Endothelial cell of umbilical vein (primary cell): Measurements from ENCODE around the gene AKTIP. TPM values are rescaled to one million over a fixed set of nuclear protein-coding genes. Genes with fewer than 3 reads are reported as not detected.

Experiments used
- BruUV-seq: library from RNA; stranded (reverse); fragments of 400-500 nt; replicated peaks from 2 replicates; lab custom pipeline; 2021; lab: Mats Ljungman, UMichigan
- CTCF ChIA-PET: fragments of 300-600, 350-600 bp; sonication (Branson Sonifier 250); formaldehyde crosslinking; loops from one replicate; lab custom pipeline; 2021; ENCODE audit warnings: antibody characterized with exemption, inconsistent platforms; lab: Charles Lee
- POLR2A ChIA-PET: fragments of 300-600, 350-600 bp; sonication (Branson Sonifier 250); formaldehyde crosslinking; loops from one replicate; lab custom pipeline; 2021; ENCODE audit warnings: antibody characterized with exemption, inconsistent platforms; lab: Charles Lee
- DNase-seq: peaks from one replicate; pipeline ENCODE4 v3.0.0-alpha.2; 2011; ENCODE audit warnings: low read depth, low spot score
- FAIRE-seq: peaks from 2 replicates; lab custom pipeline; 2011; peaks lifted over from hg19 to GRCh38; lab: Jason Lieb, UNC
- H2AFZ ChIP-seq: 2 replicates; pipeline ENCODE4 v1.6.0; 2012; ENCODE audit warnings: low read depth, low read length, control low read depth, inconsistent platforms
- H3K27ac ChIP-seq: 2 replicates; pipeline ENCODE4 v1.5.1; 2011; ENCODE audit warnings: low read depth, mild to moderate bottlenecking, control low read depth, low read length, moderate library complexity; ENCODE audit not compliant: insufficient read depth
- H3K27me3 ChIP-seq, 2 experiments: 2 replicates each; pipeline versions ENCODE4 v1.6.0 to v1.6.1; 2011; ENCODE audit warnings: low read length in 2 of 2, mixed read lengths in 1 of 2; ENCODE audit not compliant: control insufficient read depth in 2 of 2, insufficient read depth in 2 of 2
- H3K36me3 ChIP-seq, 2 experiments: 2 replicates in 1 of 2; 3 replicates in 1 of 2; pipeline ENCODE4 v1.5.1; 2011; ENCODE audit warnings: low read length in 2 of 2, mild to moderate bottlenecking in 1 of 2, moderate library complexity in 1 of 2; ENCODE audit not compliant: control insufficient read depth in 2 of 2, insufficient read depth in 2 of 2; ENCODE audit errors: extremely low read depth in 1 of 2
- H3K4me1 ChIP-seq: 3 replicates; pipeline ENCODE4 v1.5.1; 2011; ENCODE audit warnings: mild to moderate bottlenecking, low read length; ENCODE audit not compliant: control insufficient read depth, insufficient read depth; ENCODE audit errors: extremely low read depth
- H3K4me2 ChIP-seq: 2 replicates; pipeline ENCODE4 v1.6.1; 2011; ENCODE audit warnings: low read length, control low read depth, mixed read lengths; ENCODE audit not compliant: insufficient read depth
- H3K4me3 ChIP-seq, 3 experiments: fragments of 200-600 bp in 1 of 3; sonication (generic), shearing (Covaris generic) in 1 of 3; replicated peaks in 1 of 3; 2 replicates each; pipeline ENCODE4 v1.5.1; 2011 to 2016; ENCODE audit warnings: control low read depth in 3 of 3, low read length in 3 of 3, mild to moderate bottlenecking in 2 of 3, inconsistent platforms in 1 of 3, low read depth in 1 of 3, moderate library complexity in 1 of 3; ENCODE audit not compliant: insufficient read depth in 1 of 3
- H3K79me2 ChIP-seq: 2 replicates; pipeline ENCODE4 v1.6.0; 2012; ENCODE audit warnings: low read length, inconsistent platforms; ENCODE audit not compliant: control insufficient read depth, insufficient read depth
- H3K9ac ChIP-seq: replicated peaks from 2 replicates; pipeline ENCODE3; 2011; ENCODE audit warnings: low read length, control low read depth; ENCODE audit not compliant: insufficient read depth; ENCODE audit errors: extremely low read depth
- H3K9me1 ChIP-seq: replicated peaks from 3 replicates; pipeline ENCODE4 v1.6.0; 2011; ENCODE audit warnings: mild to moderate bottlenecking, low read length; ENCODE audit not compliant: control insufficient read depth, insufficient read depth; ENCODE audit errors: extremely low read depth
- H3K9me3 ChIP-seq: replicated peaks from 2 replicates; pipeline ENCODE4 v1.5.1; 2012; ENCODE audit warnings: low read length, inconsistent platforms; ENCODE audit not compliant: control insufficient read depth, insufficient read depth
- H4K20me1 ChIP-seq: replicated peaks from 2 replicates; pipeline ENCODE3; 2011; ENCODE audit warnings: mild to moderate bottlenecking, low read length; ENCODE audit not compliant: control insufficient read depth, insufficient read depth; ENCODE audit errors: extremely low read depth
- CTCF ChIP-seq, 2 donors: IDR thresholded peaks; 1 replicate in 1 of 2; 2 replicates in 1 of 2; pipeline ENCODE4 v1.5.1; 2011; ENCODE audit warnings: low read length in 2 of 2, mild to moderate bottlenecking in 2 of 2, moderate library complexity in 2 of 2, control low read depth in 1 of 2, inconsistent platforms in 1 of 2, low read depth in 1 of 2; ENCODE audit not compliant: insufficient read depth in 1 of 2; ENCODE audit errors: extremely low read depth in 1 of 2
- EZH2 ChIP-seq: IDR thresholded peaks from 2 replicates; pipeline ENCODE4 v1.6.1; 2012; ENCODE audit warnings: borderline replicate concordance, low read depth, mild to moderate bottlenecking, moderate library complexity, low read length, inconsistent platforms; ENCODE audit not compliant: severe bottlenecking
- FOS ChIP-seq: IDR thresholded peaks from 2 replicates; pipeline ENCODE4 v1.6.1; 2011; ENCODE audit warnings: mild to moderate bottlenecking, low read length, moderate library complexity, borderline replicate concordance; ENCODE audit not compliant: insufficient read depth
- GATA2 ChIP-seq: IDR thresholded peaks from 2 replicates; pipeline ENCODE4 v1.7.0; 2011; ENCODE audit warnings: low read depth, mild to moderate bottlenecking, moderate library complexity, mixed read lengths, low read length; ENCODE audit not compliant: insufficient read length, insufficient read depth
- JUN ChIP-seq: IDR thresholded peaks from 2 replicates; pipeline ENCODE4 v1.6.1; 2011; ENCODE audit warnings: borderline replicate concordance, low read depth; ENCODE audit not compliant: insufficient read length, insufficient read depth
- MAX ChIP-seq: IDR thresholded peaks from 2 replicates; pipeline ENCODE4 v1.6.1; 2011; ENCODE audit not compliant: insufficient read depth, insufficient read length
- MYC ChIP-seq: IDR thresholded peaks from one replicate; pipeline ENCODE4 v1.6.1; 2011; ENCODE audit warnings: mild to moderate bottlenecking, low read depth, low read length
- POLR2A ChIP-seq: IDR thresholded peaks from 2 replicates; pipeline ENCODE4 v1.6.1; 2012; ENCODE audit warnings: low read depth, mild to moderate bottlenecking, control low read depth, low read length
- POLR2AphosphoS5 ChIP-seq: IDR thresholded peaks from 2 replicates; pipeline ENCODE4 v1.6.1; 2012; ENCODE audit warnings: low read depth, mild to moderate bottlenecking, control low read depth, low read length, moderate library complexity; ENCODE audit not compliant: insufficient read depth
- dilution Hi-C: fragments of 300-500 bp; cut with MboI; formaldehyde crosslinking; loops from one replicate; pipeline ENCODE4 v1.15.0; 2019; ENCODE audit warnings: low sequenced_read_pairs; ENCODE audit not compliant: extremely low pct_ligation_motif_present
- intact Hi-C: fragments of 100-400 bp; cut with micrococcal nuclease; formaldehyde crosslinking; loops from one replicate; pipeline ENCODE4 v1.10.0; 2022
- polyA plus RNA-seq, 4 experiments: library from polyadenylated mRNA; depleted of rRNA in 3 of 4; stranded (reverse) in 3 of 4; unstranded in 1 of 4; fragments of >200 nt; gene quantifications; 2 replicates each; pipeline versions ENCODE4 v1.2.1 to v1.2.3, GENCODE V29; 2011 to 2012; ENCODE audit warnings: missing spikeins in 1 of 4
- total RNA-seq: library from RNA; stranded (reverse); gene quantifications from 2 replicates; pipeline ENCODE4 v1.2.3, GENCODE V29; 2021

AKTIP gene
- total and polyA plus RNA-seq, 2 donors (not counting 3 experiments of a cell fraction or from before 2014, with no cell fraction given) = 25.1 to 32.7 TPM

- dilution Hi-C loops = no loop called here
- no peaks in the 10 kb centered on the region for H3K9me3 ChIP-seq
- TSS peak; percentile 95 for BruUV-seq
- ChIA-PET CTCF (interaction anchor here (0.7 to 2.3 kb wide), 5 partner anchors 9 to 42 kb away, joined by 3 to 13 read pairs (median 6); no protein-coding TSS in a partner anchor), POLR2A (interaction anchor here (1.6 kb wide), 1 partner anchor 15 kb away, joined by 5 read pairs; no protein-coding TSS in a partner anchor)
- no peaks in the 10 kb centered on the region for H3K9me1 ChIP-seq
- TF ChIP-seq POLR2A (peak; percentile 73), POLR2AphosphoS5 (peak; percentile 94), MAX (no peak), GATA2 (peak; percentile 92), CTCF (IDR thresholded peaks at IDR 0.05; ENCODE audit: extremely low read depth in 1 of 2, insufficient read depth in 1 of 2, low read depth in 1 of 2, low read length in 2 of 2) (no peak), FOS (peak; percentile 76), EZH2 (no peak), MYC (no peak), JUN (peak; percentile 81)
- H2AFZ ChIP-seq = peak overlapping the region; percentile 42
- peak overlapping the region; percentile 97 for H3K27ac ChIP-seq
- H3K36me3 ChIP-seq = no peaks in the 10 kb centered on the region
- peaks cover 39% of the 10 kb centered on the region for H3K4me1 ChIP-seq
- FAIRE-seq (peak; percentile 100), DNase-seq (peak; percentile 92)
- intact Hi-C loops = loop anchor here (1.0 to 5.0 kb wide), 6 partner anchors 8 to 1984 kb away; partner anchors contain the start of genes FTO and RPGRIP1L
- H4K20me1 ChIP-seq = no peaks in the 10 kb centered on the region
- H3K9ac ChIP-seq = peak overlapping the region; percentile 95
- H3K4me3 ChIP-seq = peak overlapping the region in 1 of 3 experiments; percentile 51
- H3K79me2 ChIP-seq = no peaks in the 10 kb centered on the region
- no peaks in the 10 kb centered on the region for H3K27me3 ChIP-seq
- peak overlapping the region; percentile 92 for H3K4me2 ChIP-seq
These were observed 15.8 kb upstream of the AKTIP start for GRCh38 chr16:53518550-53519416.
